A673 (cell line): ENCODE results near the gene PACRG. TPM values are rescaled to one million over a fixed set of nuclear protein-coding genes. Genes with fewer than 3 reads are reported as not detected.

Experiments used
- BruUV-seq: library from RNA; stranded (reverse); fragments of 400-500 nt; replicated peaks from 2 replicates; lab custom pipeline; 2021; lab: Mats Ljungman, UMichigan
- CTCF ChIA-PET: fragments of 300-600 bp; sonication (Branson Sonifier 250); formaldehyde crosslinking; loops from one replicate; lab custom pipeline; 2022; ENCODE audit warnings: antibody characterized with exemption; lab: Charles Lee
- POLR2A ChIA-PET: fragments of 300-600 bp; sonication (Branson Sonifier 250); formaldehyde crosslinking; loops from one replicate; lab custom pipeline; 2022; ENCODE audit warnings: antibody characterized with exemption; ENCODE audit not compliant: low non-redundant PET; lab: Charles Lee
- DNase-seq: peaks from one replicate; pipeline ENCODE4 v3.0.0-alpha.2; 2015; ENCODE audit warnings: low spot score
- H3K27ac ChIP-seq: fragments of 200-600 bp; sonication (generic); 2 replicates; pipeline ENCODE4 v1.5.1; 2016; ENCODE audit warnings: mixed run types, low read depth, mild to moderate bottlenecking, mixed read lengths, antibody characterized with exemption, low read length; ENCODE audit not compliant: poor library complexity, severe bottlenecking
- H3K27me3 ChIP-seq: fragments of 200-600 bp; sonication (generic); replicated peaks from 2 replicates; pipeline ENCODE4 v1.6.1; 2017; ENCODE audit warnings: mixed run types, low read depth, mild to moderate bottlenecking, mixed read lengths, antibody characterized with exemption, low read length; ENCODE audit not compliant: insufficient read depth, poor library complexity
- H3K36me3 ChIP-seq: fragments of 200-600 bp; sonication (generic); 2 replicates; pipeline ENCODE4 v1.6.1; 2016; ENCODE audit warnings: mixed run types, mild to moderate bottlenecking, mixed read lengths, antibody characterized with exemption, low read length; ENCODE audit not compliant: insufficient read depth, poor library complexity, severe bottlenecking
- H3K4me1 ChIP-seq: fragments of 200-600 bp; sonication (generic); 2 replicates; pipeline ENCODE4 v1.6.1; 2017; ENCODE audit warnings: mixed run types, mild to moderate bottlenecking, mixed read lengths, antibody characterized with exemption, low read length; ENCODE audit not compliant: insufficient read depth, poor library complexity, severe bottlenecking
- H3K4me3 ChIP-seq: fragments of 200-600 bp; sonication (generic); 2 replicates; pipeline ENCODE4 v1.5.1; 2016; ENCODE audit warnings: low read depth, mixed run types, mild to moderate bottlenecking, mixed read lengths, low read length; ENCODE audit not compliant: poor library complexity, severe bottlenecking
- H3K9me3 ChIP-seq: fragments of 200-600 bp; sonication (generic); 2 replicates; pipeline ENCODE4 v1.6.1; 2016; ENCODE audit warnings: mixed run types, low read depth, mild to moderate bottlenecking, mixed read lengths, antibody characterized with exemption, low read length; ENCODE audit not compliant: poor library complexity, severe bottlenecking
- CTCF ChIP-seq: fragments of 300-800, 200-600 bp; sonication (generic); conservative IDR thresholded peaks from 2 replicates; pipeline ENCODE4 v1.5.1; 2017; ENCODE audit warnings: low read depth, mild to moderate bottlenecking, antibody characterized with exemption, low read length, moderate library complexity, mixed read lengths
- EZH2 ChIP-seq: fragments of 200-600 bp; sonication (generic); IDR thresholded peaks from 2 replicates; pipeline ENCODE4 v1.6.1; 2017; ENCODE audit warnings: borderline replicate concordance, low read depth, mild to moderate bottlenecking, mixed read lengths, antibody characterized with exemption, low read length; ENCODE audit not compliant: poor library complexity, severe bottlenecking
- intact Hi-C: fragments of 100-400 bp; cut with micrococcal nuclease; formaldehyde crosslinking; loops from one replicate; pipeline ENCODE4 v1.10.0; 2022; ENCODE audit not compliant: unreplicated experiment
- total RNA-seq: library from RNA; stranded (reverse); gene quantifications from 2 replicates; pipeline ENCODE4 v1.2.3, GENCODE V29; 2021

Gene PACRG
- total RNA-seq, 1 experiment from 2014 or later: not detected

- H3K4me3 ChIP-seq: no peak overlapping the region
- ChIA-PET CTCF (no interaction called here), POLR2A (no interaction called here)
- H3K27me3 ChIP-seq: no peaks in the 10 kb centered on the region
- no peaks in the 10 kb centered on the region for H3K36me3 ChIP-seq
- BruUV-seq: no TSS peak
- H3K27ac ChIP-seq: no peak overlapping the region
- TF ChIP-seq CTCF (no peak), EZH2 (no peak)
- DNase-seq: no peak
- H3K9me3 ChIP-seq: no peaks in the 10 kb centered on the region
- intact Hi-C loops: no loop called here
- H3K4me1 ChIP-seq: no peaks in the 10 kb centered on the region
Measured at GRCh38 chr6:163086624-163086920, 358.8 kb downstream of the PACRG start.

GRCh38 chr6:163087981-163088380 lies 360.2 kb downstream of the PACRG start:
- Histone ChIP-seq H3K27ac (no peak overlapping the region), H3K4me3 (no peak overlapping the region), H3K36me3 (no peaks in the 10 kb centered on the region), H3K9me3 (no peaks in the 10 kb centered on the region), H3K27me3 (no peaks in the 10 kb centered on the region), H3K4me1 (no peaks in the 10 kb centered on the region)
- intact Hi-C loops: no loop called here
- TF ChIP-seq EZH2 (no peak), CTCF (no peak)
- no TSS peak for BruUV-seq
- DNase-seq: no peak
- POLR2A ChIA-PET: no interaction called here
- CTCF ChIA-PET: no interaction called here

- no TSS peak for BruUV-seq
- ChIA-PET CTCF (no interaction called here), POLR2A (no interaction called here)
- no peaks in the 10 kb centered on the region for H3K4me1 ChIP-seq
- intact Hi-C loops: no loop called here
- TF ChIP-seq EZH2 (no peak), CTCF (no peak)
- no peak overlapping the region for H3K4me3 ChIP-seq
- H3K27me3 ChIP-seq: no peaks in the 10 kb centered on the region
- H3K27ac ChIP-seq: no peak overlapping the region
- DNase-seq: no peak
- no peaks in the 10 kb centered on the region for H3K9me3 ChIP-seq
- no peaks in the 10 kb centered on the region for H3K36me3 ChIP-seq
Measured at GRCh38 chr6:163092876-163093275, 365.1 kb downstream of the PACRG start.
